ENCODE results near the gene NMBR. TPM values are rescaled to one million over a fixed set of nuclear protein-coding genes. Genes with fewer than 3 reads are reported as not detected.
A peak's percentile ranks its signal among the peaks of the same experiment; 100 is the strongest.
"Not testable (repeated sequence)": the region's sequence is repeated elsewhere in the genome, so short reads cannot be mapped to it uniquely, and the experiment has no call there.

Gene NMBR
- polyA plus RNA-seq, 1 donor from 2014 or later, result not detected

- no peak overlapping the region for H3K9ac ChIP-seq (ENCODE audit: low read length)
- H3F3A ChIP-seq (ENCODE audit: insufficient read depth, low read length, poor library complexity, severe bottlenecking), result no peaks in the 10 kb centered on the region
- H3K9me2 ChIP-seq (ENCODE audit: insufficient read depth, low read length), result no peaks in the 10 kb centered on the region
- no peaks in the 10 kb centered on the region for H3K36me3 ChIP-seq (ENCODE audit: insufficient read depth, low read length)
- no peaks in the 10 kb centered on the region for H3K79me2 ChIP-seq (replicated peaks; ENCODE audit: insufficient read depth, low read length)
- H3K4me2 ChIP-seq (ENCODE audit: low read length), result no peak overlapping the region
- no peak overlapping the region for H2AFZ ChIP-seq (ENCODE audit: low read depth, low read length)
- no peak overlapping the region for H3K4me3 ChIP-seq (ENCODE audit: low read length)
- H3K27ac ChIP-seq (ENCODE audit: low read length), result no peak overlapping the region
- no peaks in the 10 kb centered on the region for H3K9me3 ChIP-seq (ENCODE audit: low read length)
- no peaks in the 10 kb centered on the region for H3K27me3 ChIP-seq (ENCODE audit: insufficient read depth, low read depth, low read length)
- TF ChIP-seq RAD21 (conservative IDR thresholded peaks at IDR 0.05), result no peak
- H4K20me1 ChIP-seq (ENCODE audit: insufficient read depth), result no peaks in the 10 kb centered on the region
Measured at GRCh38 chr6:142189057-142189456, 42.1 kb upstream of the NMBR start.

GRCh38 chr6:142188341-142188740, 41.4 kb upstream of the NMBR start:
- not testable (repeated sequence) for H3K79me2 ChIP-seq (replicated peaks; ENCODE audit: insufficient read depth, low read length); H3K4me3 ChIP-seq (ENCODE audit: low read length); H3K9me2 ChIP-seq (ENCODE audit: insufficient read depth, low read length); H4K20me1 ChIP-seq (ENCODE audit: insufficient read depth); H3K9ac ChIP-seq (ENCODE audit: low read length); H3K9me3 ChIP-seq (ENCODE audit: low read length); H3K27ac ChIP-seq (ENCODE audit: low read length); H3K36me3 ChIP-seq (ENCODE audit: insufficient read depth, low read length); H3K27me3 ChIP-seq (ENCODE audit: insufficient read depth, low read depth, low read length); H3K4me2 ChIP-seq (ENCODE audit: low read length); H3F3A ChIP-seq (ENCODE audit: insufficient read depth, low read length, poor library complexity, severe bottlenecking); H2AFZ ChIP-seq (ENCODE audit: low read depth, low read length)
- TF ChIP-seq, protein P1, sequence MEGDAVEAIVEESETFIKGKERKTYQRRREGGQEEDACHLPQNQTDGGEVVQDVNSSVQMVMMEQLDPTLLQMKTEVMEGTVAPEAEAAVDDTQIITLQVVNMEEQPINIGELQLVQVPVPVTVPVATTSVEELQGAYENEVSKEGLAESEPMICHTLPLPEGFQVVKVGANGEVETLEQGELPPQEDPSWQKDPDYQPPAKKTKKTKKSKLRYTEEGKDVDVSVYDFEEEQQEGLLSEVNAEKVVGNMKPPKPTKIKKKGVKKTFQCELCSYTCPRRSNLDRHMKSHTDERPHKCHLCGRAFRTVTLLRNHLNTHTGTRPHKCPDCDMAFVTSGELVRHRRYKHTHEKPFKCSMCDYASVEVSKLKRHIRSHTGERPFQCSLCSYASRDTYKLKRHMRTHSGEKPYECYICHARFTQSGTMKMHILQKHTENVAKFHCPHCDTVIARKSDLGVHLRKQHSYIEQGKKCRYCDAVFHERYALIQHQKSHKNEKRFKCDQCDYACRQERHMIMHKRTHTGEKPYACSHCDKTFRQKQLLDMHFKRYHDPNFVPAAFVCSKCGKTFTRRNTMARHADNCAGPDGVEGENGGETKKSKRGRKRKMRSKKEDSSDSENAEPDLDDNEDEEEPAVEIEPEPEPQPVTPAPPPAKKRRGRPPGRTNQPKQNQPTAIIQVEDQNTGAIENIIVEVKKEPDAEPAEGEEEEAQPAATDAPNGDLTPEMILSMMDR (IDR thresholded peaks at IDR 0.05; ENCODE audit: poor library complexity, severe bottlenecking), result peak; percentile 18

DNA sequence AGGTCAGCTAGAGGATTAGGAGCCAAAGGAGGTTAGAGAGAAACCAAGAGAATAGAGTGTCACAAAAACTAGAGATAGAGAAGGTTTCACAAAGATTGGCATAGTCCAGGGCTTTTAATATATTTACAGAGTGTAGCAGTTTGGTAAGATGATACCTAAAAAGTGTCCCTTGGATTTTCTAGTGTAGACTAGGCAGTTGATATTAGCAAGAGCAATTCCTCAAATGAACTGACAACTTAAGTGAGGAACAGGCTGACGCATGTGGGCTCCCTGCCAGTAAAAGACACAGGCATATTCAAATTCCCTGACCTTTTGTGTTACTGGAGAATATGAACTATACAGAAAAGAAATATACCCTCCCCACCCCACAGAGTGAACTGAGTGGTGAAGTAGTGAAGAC, 40.3 kb upstream of the NMBR start:
- Histone ChIP-seq H3K27ac (ENCODE audit: low read length) (no peak overlapping the region), H3K4me2 (ENCODE audit: low read length) (no peak overlapping the region), H3F3A (ENCODE audit: insufficient read depth, low read length, poor library complexity, severe bottlenecking) (no peaks in the 10 kb centered on the region)

GRCh38 chr6:142185641-142186040, 38.7 kb upstream of the NMBR start:
- H3K4me3 ChIP-seq (ENCODE audit: low read length), result no peak overlapping the region
- no peaks in the 10 kb centered on the region for H3K79me2 ChIP-seq (replicated peaks; ENCODE audit: insufficient read depth, low read length)
- no peaks in the 10 kb centered on the region for H3K9me2 ChIP-seq (ENCODE audit: insufficient read depth, low read length)
- TF ChIP-seq SMC3 (conservative IDR thresholded peaks at IDR 0.05; ENCODE audit: poor library complexity) (no peak), EZH2 (IDR thresholded peaks at IDR 0.05; ENCODE audit: borderline replicate concordance, insufficient read depth, low read length, poor library complexity, severe bottlenecking) (no peak), POLR2AphosphoS5 (IDR thresholded peaks at IDR 0.05) (no peak), TAF1 (IDR thresholded peaks at IDR 0.05; ENCODE audit: low read depth) (no peak), RAD21 (conservative IDR thresholded peaks at IDR 0.05) (no peak), MXI1 (conservative IDR thresholded peaks at IDR 0.05; ENCODE audit: poor library complexity, severe bottlenecking) (no peak), EP300 (conservative IDR thresholded peaks at IDR 0.05; ENCODE audit: poor library complexity, severe bottlenecking) (no peak), REST (IDR thresholded peaks at IDR 0.05; ENCODE audit: borderline replicate concordance) (no peak)
- TF ChIP-seq, protein P1 (IDR thresholded peaks at IDR 0.05; ENCODE audit: poor library complexity, severe bottlenecking), result no peak
- no peaks in the 10 kb centered on the region for H4K20me1 ChIP-seq (ENCODE audit: insufficient read depth)
- H3K9me3 ChIP-seq (ENCODE audit: low read length), result no peaks in the 10 kb centered on the region
- H3K27me3 ChIP-seq (ENCODE audit: insufficient read depth, low read depth, low read length), result no peaks in the 10 kb centered on the region
- no peak overlapping the region for H3K9ac ChIP-seq (ENCODE audit: low read length)
- H3K36me3 ChIP-seq (ENCODE audit: insufficient read depth, low read length), result no peaks in the 10 kb centered on the region
- H2AFZ ChIP-seq (ENCODE audit: low read depth, low read length), result no peak overlapping the region
- no peak overlapping the region for H3K27ac ChIP-seq (ENCODE audit: low read length)
- H3F3A ChIP-seq (ENCODE audit: insufficient read depth, low read length, poor library complexity, severe bottlenecking), result no peaks in the 10 kb centered on the region
- no peak overlapping the region for H3K4me2 ChIP-seq (ENCODE audit: low read length)

More for the DNA sequence above, 40.3 kb upstream of the NMBR start:
- Histone ChIP-seq H3K79me2 (replicated peaks; ENCODE audit: insufficient read depth, low read length) (no peaks in the 10 kb centered on the region), H3K9me3 (ENCODE audit: low read length) (no peaks in the 10 kb centered on the region), H3K27me3 (ENCODE audit: insufficient read depth, low read depth, low read length) (no peaks in the 10 kb centered on the region), H3K9me2 (ENCODE audit: insufficient read depth, low read length) (no peaks in the 10 kb centered on the region), H3K36me3 (ENCODE audit: insufficient read depth, low read length) (no peaks in the 10 kb centered on the region), H3K9ac (ENCODE audit: low read length) (no peak overlapping the region), H4K20me1 (ENCODE audit: insufficient read depth) (no peaks in the 10 kb centered on the region), H3K4me3 (ENCODE audit: low read length) (no peak overlapping the region), H2AFZ (ENCODE audit: low read depth, low read length) (no peak overlapping the region)
- TF ChIP-seq RAD21 (conservative IDR thresholded peaks at IDR 0.05) (no peak), TAF1 (IDR thresholded peaks at IDR 0.05; ENCODE audit: low read depth) (no peak)

Data from neural cell (in vitro differentiated cells).